Embryonic facial prominence (tissue), 1 donor: ENCODE data around the gene ADARB1.
"Not testable (repeated sequence)": the region's sequence is repeated elsewhere in the genome, so short reads cannot be mapped to it uniquely, and the experiment has no call there.

Experiments
- DNase-seq: peaks from one replicate; pipeline ENCODE4 v3.0.0-alpha.2; 2016; ENCODE audit errors: extremely low spot score

ADARB1 gene

DNA sequence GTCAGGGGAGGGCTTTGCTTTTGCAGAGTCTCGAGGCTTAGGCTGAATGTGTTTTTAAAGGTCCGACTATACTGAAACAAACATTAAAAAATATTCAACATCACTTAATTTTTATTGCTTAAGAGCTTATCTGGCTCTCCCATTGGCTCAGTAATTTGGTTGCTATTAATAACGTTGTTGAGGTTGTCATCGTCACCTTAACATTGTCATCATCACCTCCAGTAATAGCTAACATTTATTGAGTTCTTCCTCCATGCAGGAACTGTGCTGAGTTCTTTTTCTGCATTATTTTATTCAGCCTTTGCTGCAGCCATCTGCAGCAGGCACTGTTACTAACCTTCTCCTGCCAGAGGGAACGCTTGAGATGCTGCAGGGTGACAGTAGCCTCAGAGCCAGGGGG lies 40.1 kb downstream of the ADARB1 start:
- DNase-seq = no peak

DNA sequence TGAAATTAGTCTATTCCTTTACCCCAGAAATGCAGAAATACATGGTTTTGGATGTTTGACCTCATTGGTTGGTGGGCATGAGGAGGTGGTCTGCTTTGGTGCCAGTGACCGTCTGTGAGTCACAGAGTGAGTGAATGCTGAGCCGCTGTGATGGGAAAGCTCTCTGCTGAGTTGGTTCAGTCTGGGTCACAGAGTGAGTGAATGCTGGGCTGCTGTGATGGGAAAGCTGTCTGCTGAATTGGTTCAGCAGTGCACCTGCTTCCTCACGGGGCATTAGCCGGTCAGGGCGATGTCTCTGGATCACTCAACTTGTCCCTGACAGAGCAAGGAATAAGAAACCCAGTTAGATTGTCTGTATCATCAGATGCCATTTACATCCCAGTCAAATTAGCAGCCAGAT lies 40.8 kb downstream of the ADARB1 start:
- no peak for DNase-seq

DNA sequence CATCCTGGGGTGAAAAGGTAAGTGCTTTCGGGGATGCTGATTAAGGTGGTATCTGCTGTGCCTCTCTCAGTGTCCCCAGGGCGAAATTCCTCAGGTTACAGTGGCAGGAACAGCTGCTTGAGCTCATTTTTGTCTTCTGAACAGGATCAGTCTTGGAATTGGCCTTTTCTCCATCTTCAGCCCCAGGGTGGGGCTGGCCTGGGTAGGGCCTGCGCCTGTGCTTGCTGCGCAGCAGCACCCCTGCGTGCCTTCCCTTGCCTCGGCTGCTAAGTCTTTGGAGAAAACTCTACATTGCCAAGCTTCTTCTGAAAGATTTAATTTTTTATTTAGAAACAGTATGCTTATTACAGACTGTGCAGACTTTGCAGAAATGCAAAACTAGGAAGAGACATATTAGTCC lies 41.7 kb downstream of the ADARB1 start:
- DNase-seq = no peak

DNA sequence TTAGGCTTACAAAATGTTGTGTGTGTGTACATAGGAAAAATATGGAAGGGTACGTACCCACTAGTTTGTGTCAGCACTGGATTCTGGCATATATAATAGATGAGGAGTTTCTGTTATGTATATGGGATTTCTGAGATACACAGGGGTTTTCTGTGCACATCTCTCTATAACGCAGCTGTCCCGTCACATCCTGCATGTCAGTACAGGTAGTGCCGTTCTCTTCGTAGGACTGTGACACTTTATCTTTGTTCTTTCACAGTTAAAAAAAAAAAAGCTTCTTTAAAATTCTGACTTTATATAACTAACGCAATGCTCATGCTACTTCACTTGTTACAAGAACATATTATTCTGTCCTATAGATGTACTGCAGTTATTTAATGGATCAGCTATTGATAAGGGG lies 42.9 kb downstream of the ADARB1 start:
- DNase-seq = no peak

DNA sequence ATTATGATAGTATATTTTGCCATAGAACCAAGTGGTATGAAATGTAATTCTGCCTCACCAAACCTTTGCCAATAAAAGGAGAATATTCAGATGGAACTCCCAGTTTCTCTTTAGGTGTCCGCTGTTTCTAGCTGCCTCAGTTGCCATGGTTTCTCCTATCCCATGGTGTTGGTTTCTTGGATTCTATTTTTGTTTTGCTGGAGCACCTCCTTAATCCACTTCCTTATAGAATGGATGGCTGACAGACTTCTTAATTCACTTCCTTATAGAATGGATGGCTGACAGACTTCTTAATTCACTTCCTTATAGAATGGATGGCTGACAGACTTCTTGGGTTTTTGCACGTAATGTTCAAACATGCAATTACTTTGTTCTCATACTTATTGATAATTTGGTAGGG lies 43.7 kb downstream of the ADARB1 start:
- DNase-seq = no peak

DNA sequence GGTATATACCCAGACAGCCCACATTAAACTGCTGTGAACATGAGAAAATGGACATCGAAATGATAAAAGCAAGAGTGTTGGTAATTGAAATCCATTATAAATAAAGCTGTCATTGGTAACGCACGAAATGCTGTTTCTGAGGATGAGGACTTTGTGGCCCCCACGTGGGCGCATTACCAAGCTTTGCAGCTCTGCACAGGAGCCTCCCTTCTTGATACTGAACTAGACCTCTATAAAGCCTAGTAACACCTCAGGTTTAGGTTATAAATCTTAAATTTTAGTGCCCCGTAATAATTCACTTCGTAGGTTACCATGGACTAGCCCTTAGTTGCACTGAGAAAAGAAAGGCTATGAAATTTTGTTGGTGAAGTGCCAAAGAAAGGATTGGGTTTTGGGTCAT lies 45.4 kb downstream of the ADARB1 start:
- no peak for DNase-seq

DNA sequence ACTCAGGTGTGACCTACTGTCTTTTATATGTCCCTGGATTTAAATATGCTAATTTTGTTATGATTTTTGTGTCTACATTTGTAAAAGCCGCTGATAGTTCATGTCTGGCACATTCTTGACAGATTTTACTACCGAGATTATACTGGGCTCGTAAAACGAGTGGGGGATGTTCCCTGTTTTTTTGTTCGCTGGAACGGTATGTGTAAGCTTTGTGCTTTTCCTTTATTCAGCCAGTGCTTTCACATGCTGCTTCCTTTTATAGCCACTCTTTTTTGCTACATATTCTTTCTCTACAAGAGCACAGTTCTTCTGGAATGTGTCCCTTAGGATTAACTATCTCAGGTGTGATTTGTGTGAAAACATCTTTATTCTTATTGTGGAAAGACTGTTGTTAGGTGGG lies 46.6 kb downstream of the ADARB1 start:
- no peak for DNase-seq

DNA sequence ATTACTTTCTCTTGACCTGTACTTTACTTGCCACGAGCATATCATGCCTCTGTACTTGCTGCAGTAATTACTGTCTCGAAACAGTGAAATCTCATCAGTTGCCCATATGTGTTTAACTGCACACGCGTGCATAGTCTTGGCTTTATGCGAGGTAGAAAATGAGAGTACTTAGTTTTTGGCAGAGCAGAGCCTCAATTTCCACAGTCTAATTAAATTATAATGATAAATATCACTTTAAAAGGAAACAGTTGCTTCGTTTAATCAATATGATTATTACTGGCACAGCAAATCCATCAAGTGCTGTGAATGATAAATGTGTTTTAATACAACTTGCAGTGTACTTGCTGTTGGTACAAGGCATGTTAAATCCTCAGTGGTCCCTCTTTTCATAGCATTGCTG lies 47.6 kb downstream of the ADARB1 start:
- DNase-seq = no peak

DNA sequence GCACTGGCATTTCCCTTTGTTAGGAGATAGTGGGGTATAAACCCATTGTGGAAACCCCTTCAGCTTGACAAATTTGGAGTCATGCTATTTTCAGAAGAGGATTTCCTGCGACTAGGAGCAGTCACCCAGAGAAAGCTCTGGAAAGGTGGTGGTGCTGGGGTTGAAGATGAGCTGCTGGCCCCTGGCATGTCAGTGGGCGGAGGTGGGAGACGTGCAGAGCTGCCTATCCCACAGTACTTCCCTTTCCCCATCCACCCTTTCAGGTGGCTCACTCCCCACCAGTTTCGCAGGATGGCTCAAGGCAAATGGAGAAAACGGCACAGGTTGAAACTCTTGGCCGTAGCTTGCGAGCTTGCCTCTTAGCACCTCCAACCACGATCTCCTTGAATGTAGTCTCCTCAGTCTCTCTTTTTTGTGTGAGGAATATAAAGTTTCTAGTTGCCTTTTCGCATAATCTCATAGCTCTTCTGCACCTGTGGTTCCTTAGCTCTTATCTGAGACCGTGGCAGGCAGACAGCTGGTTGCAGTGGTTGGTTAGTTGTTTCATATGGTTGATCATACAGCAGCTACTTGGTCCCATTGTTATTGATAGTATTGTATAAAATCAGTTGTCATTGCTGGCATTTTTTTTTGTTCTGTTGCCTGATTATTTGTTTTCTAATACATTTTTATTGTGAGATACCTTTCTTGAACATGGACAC lies 48.2 kb downstream of the ADARB1 start:
- no peak for DNase-seq

DNA sequence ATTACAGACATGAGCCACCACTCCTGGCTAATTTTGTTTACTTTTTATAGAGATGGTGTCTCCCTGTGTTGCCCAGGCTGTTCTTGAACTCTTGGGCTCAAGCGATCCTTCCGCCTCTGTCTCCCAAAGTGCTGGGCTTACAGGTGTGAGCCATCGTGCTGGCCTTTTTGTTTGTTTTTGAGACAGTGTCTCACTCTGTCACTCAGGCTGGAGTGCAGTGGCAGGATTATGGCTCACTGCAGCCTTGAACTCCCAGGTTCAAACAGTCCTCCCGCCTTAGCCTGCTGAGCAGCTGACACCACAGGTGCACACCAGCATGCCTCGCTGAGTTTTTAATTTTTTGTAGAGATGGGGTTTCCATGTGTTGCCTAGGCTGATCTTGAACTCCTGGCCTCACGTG lies 49.1 kb downstream of the ADARB1 start:
- DNase-seq = no peak

DNA sequence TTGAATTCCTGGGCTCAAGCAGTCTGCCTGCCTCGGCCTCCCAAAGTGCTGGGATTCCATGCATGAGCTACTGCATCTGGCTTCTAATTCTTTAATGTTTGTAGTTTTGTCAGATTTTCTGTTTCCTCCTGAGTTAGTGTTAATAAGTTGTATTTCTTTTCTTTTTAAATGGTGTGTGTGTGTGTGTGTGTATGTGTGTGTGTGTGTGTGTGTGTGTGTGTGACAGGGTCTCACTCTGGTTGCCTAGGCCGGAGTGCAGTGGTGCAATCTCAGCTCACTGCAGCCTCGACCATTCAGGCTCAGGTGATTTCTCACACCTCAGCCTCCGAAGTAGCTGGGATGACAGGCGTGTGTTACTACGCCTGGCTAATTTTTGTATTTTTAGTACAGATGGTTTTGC lies 50.2 kb downstream of the ADARB1 start:
- DNase-seq = no peak

DNA sequence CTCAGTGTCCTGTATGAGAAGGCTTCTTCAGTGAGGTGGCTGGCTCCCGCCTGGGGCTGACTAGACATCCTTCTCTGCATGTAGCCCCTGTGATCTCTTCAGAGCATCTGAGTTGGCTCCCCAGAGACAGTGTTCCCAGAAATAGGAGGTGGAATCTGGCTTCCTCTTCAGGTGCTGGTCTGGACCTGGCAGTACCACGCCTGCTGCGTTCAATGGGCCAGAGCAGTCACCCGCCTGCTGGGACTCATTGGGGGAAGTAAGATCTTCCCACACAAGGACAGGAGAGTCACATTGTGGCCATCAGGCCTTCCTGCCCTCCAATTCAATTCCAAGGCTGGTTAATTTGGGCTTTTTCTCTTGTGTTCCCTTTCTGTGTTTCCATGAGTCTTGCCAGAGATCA lies 51.0 kb downstream of the ADARB1 start:
- no peak for DNase-seq

DNA sequence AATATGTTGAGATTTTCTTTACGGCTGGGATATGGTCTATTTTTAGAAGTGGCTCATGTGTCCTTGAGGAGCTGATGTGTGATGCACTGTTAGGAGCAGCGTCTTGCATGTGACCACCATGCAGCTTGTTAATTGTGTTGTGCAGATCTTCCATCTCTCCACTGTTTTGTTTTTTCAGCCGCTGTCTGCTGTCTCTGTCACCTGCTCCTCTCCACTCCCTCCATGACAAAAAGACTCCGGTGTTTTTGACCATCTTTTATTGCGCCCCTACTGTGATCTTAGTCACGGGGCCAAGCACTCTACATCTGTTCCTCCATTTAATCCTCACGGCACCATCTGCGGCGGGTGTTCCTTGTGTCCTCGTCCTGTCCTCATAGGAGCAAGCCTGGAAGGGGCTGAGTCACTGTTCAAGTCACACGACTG lies 51.8 kb downstream of the ADARB1 start:
- no peak for DNase-seq

DNA sequence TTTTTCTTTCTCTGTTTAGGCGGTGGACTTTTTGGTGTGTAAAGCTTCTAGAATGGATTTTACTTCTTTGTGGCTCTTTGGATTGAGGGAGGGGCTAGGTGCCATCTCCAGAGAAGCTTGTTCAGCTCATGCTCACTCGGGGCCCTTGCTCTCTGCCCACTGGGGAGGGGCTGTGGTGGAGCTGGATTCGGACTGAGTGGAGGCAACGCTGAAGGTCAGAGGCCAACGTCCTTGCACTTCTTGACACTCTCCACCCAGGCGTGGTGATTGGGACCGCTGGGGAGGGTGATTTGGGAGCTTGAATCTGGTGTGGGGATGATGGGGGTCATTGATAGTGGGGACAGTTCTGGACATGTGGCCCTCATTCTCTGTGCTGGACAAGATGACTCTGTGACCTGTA lies 52.6 kb downstream of the ADARB1 start:
- no peak for DNase-seq

DNA sequence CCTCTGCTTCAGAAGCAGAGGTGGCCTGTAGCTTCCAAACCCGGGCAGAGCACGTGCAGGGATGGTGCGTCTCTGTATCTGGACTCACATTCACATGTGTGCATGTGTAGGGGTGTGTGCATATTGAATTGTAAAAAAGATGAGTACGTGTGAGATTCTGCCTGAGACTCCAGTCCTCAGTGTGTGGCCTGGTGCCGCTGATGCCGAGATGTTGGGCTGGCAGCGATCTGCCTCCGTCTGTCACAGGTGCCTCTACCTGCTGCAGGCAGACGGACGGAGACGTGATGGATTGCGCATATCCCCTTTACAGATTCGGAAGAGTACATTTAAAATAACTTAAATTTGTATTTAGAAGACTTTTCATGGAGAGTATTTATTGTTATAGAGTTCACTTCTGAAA lies 53.6 kb downstream of the ADARB1 start:
- DNase-seq = no peak

DNA sequence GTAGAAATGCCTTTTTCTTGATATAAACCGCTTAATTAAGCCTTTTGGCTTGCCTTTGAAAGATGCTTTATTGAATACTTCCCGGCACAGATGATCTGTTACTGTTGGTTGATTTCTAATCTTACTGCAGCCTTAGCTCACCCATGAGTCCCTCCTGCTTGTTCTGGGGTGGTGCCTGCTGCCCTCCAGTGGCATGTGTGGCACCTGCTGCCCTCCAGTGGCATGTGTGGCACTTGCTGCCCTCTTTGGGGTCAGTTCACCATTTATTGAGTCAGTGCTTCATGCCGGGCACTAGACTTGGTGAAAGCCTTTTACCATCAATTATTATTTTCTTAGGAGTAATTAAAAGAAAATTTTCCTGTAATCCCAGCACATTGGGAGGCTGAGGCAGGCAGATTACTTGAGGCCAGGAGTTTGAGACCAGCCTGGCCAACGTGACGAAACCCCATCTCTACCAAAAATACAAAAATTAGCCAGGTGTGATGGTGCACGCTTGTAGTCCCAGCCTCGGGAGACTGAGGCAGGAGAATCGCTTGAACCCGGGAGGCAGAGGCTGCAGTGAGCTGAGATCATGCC lies 54.3 kb downstream of the ADARB1 start:
- no peak for DNase-seq

DNA sequence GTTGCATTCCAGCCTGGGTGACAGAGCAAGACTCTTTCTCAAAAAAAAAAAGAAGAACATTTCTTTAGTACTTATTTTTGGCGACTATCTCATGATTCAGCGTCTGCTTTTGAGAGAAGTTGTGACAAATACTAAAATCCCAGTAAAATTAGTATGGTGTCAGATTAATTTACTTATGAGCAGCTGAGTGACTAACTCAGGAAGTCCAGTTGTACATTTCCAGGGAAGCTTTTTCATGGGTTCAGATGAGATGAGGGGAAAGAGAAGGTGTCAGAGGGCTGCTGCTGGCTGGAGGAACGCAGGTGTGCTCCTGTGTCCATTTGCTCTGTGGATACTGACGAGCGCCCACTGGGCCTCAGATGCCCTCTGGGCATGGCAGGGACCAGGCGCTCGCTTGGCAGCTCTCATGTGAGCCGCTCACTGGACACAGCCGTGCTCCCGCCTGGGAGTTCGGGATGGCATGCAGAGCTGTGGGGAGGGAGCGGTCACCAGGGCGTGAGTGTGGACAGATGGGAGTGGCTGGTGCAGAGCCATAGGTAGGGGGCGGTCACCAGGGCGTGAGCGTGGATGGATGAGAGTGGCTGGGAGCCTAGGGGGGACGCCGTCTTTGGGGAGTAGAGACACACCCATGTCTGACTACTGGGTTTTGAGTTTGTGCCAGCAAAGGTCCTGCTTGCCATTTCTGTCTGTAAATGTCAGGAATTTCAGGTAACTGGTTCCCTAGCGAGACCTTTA lies 55.0 kb downstream of the ADARB1 start:
- DNase-seq = no peak

DNA sequence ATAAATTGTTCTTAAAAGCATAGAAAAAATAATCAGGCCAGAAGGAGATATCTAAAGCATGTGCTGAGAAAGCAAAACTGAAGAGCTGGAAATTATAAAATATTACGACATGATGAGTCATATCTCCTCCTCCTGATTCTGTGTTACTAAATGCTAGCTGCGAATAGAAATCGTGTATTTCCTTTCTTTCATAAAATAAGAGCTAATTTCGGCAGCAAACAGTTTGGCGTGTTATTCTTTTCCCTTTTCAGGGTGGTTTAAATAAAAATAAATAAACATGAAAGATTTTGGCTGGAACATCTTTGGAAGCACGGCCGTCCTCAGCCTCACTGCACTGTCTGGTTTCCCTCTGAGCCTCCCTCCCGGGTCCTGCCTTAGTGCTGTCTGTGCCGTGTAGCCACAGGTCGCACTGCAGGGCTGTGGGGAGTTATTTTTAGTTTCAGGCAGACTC lies 56.0 kb downstream of the ADARB1 start:
- no peak for DNase-seq

DNA sequence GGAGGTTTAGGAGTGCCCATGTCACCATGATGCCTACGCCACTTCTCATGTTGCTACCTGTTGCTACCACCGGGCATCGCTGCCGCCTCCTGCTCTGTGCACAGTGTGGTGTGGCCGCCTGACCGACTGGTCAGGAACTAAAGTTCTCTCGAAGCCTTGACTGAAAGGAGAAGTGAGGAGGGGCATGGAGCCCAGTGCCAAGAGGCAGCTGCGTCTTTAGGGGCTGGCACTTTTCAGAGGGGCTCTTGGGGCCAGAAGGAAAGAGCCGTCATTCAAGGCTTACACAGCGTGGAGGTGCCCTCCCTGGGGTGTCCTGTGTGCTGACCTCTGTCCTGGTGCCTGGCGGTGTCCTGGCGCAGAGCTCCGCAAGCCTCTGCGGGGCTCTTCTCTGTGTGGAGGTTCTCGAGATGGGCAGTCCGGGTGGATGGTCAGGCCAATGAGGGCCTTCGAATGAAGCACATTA lies 57.2 kb downstream of the ADARB1 start:
- DNase-seq = no peak

DNA sequence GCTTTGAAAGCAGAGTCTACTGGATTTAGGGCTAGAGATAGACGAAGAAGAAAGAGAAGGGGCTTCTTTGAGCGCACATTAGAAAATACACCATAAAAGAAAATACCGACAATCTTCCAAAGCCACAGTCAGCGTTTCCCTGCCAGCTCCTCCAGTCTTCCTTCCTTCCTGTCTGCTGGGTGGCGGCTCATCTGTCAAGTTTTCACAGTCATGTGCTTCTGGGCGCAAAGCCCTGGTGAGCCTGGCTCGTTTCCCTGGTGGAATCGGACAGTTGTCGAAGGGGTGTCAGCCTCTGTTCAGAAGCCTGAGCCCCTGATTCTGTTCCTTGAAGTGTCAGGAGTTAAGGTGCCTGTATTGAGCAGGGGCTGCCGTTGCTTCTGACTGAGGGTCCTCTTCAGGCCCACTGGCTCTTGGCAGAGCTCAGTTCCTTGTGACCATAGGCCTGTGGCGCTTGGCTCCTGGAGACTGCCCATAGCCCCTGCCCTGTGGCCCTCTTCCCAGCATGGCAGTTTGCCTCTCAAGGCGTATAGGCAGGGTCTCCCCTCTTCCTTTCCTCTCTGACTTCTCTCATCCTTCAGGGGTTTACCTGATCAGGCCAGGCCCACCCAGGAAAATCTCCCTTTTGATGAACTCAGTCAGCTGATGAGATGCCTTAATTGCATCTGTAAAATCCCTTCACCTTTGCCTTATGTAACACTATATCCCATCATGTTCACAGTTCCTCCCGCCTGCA lies 58.6 kb downstream of the ADARB1 start:
- no peak for DNase-seq

DNA sequence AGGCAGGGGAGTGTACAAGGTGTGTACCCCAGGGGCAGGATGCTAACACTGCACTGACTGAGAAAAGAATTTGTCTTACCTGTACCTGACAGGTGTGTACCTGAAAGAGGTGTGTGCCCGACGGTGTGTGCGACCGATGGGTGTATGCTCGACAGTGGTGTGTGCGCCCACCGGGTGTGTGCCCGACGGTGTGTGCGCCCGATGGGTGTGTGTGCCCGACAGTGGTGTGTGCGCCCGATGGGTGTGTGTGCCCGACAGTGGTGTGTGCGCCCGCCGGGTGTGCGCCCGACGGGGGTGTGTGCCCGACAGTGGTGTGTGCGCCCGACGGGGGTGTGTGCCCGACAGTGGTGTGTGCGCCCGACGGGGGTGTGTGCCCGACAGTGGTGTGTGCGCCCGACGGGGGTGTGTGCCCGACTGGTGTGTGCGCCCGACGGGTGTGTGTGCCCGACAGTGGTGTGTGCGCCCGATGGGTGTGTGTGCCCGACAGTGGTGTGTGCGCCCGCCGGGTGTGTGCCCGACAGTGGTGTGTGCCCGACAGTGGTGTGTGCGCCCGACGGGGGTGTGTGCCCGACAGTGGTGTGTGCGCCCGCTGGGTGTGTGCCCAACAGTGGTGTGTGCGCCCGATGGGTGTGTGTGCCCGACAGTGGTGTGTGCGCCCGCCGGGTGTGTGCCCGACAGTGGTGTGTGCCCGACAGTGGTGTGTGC lies 59.3 kb downstream of the ADARB1 start:
- DNase-seq = not testable (repeated sequence)
